Heart left ventricle (tissue), 13 donors: ENCODE data around the gene HYLS1.

Experiments used
- CTCF ChIP-seq, 12 donors: fragments of 200-600 bp; sonication (generic) in 4 of 12; IDR thresholded peaks; one replicate each; pipeline versions ENCODE4 v1.5.0 to v1.8.0; 2018 to 2022; ENCODE audit warnings: antibody characterized with exemption in 12 of 12, mild to moderate bottlenecking in 5 of 12
- POLR2A ChIP-seq, 2 donors: fragments of 450-650 bp; IDR thresholded peaks; one replicate each; pipeline ENCODE4 v1.6.1; 2017; ENCODE audit warnings: antibody characterized with exemption in 2 of 2, mild to moderate bottlenecking in 2 of 2, moderate library complexity in 2 of 2
- donor health status: ischemic (EF 13 %, LVEDD 7.1; RV severe dilation, severe dysfunction).
- donor health status: DM: no; HTN: yes; CAD: no.
- donor health status: DM: no; HTN: no; CAD: no.
- donor health status: ischemic (EF 25% LVEDD 6.9; RV normal size, moderate dysfunction).
- donor health status: ischemic (EF 25% LVEDD 5.7; RV mildly dilated, moderate dysfunction).
- donor health status: ischemic (EF 35%, LVEDD 5.7; RV mildly dilated, moderate dysfunction).
- donor health status: nonischemic (EF 11% LVEDD 7.7; RV severe dilation, severe dysfunction).
- donor health status: DM: yes; HTN: yes; CAD: no.
- donor health status: PGD.
- donor health status: ischemic (EF 29% LVEDD 5.4; RV normal size, mild dysfunction).
- donor health status: nonischemic (EF 23%, LVEDD 6.1; RV moderate dilation, normal function).

- TF ChIP-seq CTCF (IDR thresholded peaks at IDR 0.05) (no peak), POLR2A (IDR thresholded peaks at IDR 0.05) (no peak)
Observed at GRCh38 chr11:125901872-125902271, 14.4 kb downstream of the HYLS1 start.
